ENCODE measurements around the gene SRGAP1. TPM values are rescaled to one million over a fixed set of nuclear protein-coding genes. Genes with fewer than 3 reads are reported as not detected.

The SRGAP1 gene
- total RNA-seq, 1 donor, result 18.1 TPM

DNA sequence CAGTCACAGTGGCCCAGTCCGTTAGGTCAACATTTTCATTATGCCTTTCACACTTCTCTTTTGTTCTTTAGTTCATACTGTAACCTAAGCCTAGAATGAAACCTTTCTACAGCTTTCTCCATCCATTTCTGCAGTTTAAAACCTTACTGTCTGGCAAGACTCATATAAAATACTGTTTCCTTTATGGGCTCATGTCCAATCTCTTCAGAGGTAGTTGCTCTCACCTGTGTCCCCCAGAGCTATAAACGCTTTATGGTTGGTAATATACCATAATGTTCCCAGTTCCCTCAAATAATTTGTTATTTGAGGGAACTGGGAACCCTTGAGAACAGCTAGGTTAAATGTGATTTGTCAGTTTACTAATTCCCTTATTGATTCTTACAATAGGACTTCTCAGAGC, 83.0 kb downstream of the SRGAP1 start:
- no peak for DNase-seq (ENCODE audit: low read depth)
- TF ChIP-seq, protein P1, sequence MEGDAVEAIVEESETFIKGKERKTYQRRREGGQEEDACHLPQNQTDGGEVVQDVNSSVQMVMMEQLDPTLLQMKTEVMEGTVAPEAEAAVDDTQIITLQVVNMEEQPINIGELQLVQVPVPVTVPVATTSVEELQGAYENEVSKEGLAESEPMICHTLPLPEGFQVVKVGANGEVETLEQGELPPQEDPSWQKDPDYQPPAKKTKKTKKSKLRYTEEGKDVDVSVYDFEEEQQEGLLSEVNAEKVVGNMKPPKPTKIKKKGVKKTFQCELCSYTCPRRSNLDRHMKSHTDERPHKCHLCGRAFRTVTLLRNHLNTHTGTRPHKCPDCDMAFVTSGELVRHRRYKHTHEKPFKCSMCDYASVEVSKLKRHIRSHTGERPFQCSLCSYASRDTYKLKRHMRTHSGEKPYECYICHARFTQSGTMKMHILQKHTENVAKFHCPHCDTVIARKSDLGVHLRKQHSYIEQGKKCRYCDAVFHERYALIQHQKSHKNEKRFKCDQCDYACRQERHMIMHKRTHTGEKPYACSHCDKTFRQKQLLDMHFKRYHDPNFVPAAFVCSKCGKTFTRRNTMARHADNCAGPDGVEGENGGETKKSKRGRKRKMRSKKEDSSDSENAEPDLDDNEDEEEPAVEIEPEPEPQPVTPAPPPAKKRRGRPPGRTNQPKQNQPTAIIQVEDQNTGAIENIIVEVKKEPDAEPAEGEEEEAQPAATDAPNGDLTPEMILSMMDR (IDR thresholded peaks at IDR 0.05; ENCODE audit: insufficient read depth, low read depth, low read length), result no peak
- H3K4me3 ChIP-seq (ENCODE audit: low read depth, low read length), result no peak overlapping the region

DNA sequence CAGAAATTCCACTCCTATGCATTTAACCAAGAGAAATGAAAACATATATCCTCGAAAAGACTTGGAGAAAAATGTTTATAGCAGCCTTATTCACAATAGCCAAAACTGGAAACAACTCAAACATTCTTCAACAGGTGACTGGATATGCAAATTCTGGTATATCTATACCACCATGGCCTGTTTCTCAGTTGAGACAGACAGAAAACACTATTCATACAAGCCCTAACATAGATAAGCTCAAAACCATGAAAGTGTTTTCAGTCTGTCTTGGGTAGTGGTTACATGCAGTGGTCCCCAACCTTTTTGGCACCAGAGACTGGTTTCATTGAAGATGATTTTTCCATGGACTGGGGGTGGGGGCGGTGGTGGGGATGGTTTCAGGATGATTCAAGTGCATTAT, 83.8 kb downstream of the SRGAP1 start:
- DNase-seq (ENCODE audit: low read depth), result no peak
- no peak overlapping the region for H3K4me3 ChIP-seq (ENCODE audit: low read depth, low read length)
- TF ChIP-seq, protein P1 (IDR thresholded peaks at IDR 0.05; ENCODE audit: insufficient read depth, low read depth, low read length), result no peak

DNA sequence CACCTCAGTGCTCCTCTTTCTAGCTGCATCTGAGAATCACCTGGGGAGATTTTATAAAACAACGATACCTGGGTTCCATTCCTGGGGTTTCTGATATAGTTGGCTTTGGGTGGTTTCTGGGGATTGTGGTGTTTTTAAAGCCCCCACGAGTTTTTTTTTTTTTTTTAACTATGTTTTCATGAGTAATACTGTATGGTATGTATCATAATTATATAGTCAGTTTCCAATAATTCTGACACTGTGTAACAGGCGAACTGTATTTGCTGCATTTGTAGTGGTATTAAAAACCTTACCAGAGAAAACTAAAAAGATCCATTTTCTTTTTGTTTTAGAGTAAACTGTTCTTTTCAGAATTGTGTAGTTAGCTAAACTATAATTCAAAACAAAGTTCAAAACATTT, 84.9 kb downstream of the SRGAP1 start:
- DNase-seq (ENCODE audit: low read depth), result no peak
- TF ChIP-seq, protein P1 (IDR thresholded peaks at IDR 0.05; ENCODE audit: insufficient read depth, low read depth, low read length), result no peak
- H3K4me3 ChIP-seq (ENCODE audit: low read depth, low read length), result no peak overlapping the region

DNA sequence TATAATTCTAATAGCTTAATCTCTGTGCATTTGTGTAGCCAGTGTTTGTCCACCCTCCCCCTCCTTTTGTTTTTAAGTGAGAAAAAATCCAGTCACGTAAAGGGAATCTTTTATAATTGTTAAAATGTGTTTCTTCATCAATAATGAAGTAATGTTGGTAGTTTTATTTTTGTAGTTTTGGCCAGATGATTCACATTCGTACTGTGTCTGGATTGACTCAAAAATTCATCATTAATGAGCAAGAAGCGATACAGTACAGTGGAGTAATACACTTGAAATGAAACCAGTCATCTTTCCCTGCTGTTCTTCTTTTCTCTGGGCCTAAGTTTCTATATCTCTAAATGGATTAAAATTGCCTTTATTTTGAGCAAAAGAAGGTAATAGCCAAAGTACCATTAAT, 86.5 kb downstream of the SRGAP1 start:
- DNase-seq (ENCODE audit: low read depth), result peak; percentile 79
- no peak overlapping the region for H3K4me3 ChIP-seq (ENCODE audit: low read depth, low read length)

DNA sequence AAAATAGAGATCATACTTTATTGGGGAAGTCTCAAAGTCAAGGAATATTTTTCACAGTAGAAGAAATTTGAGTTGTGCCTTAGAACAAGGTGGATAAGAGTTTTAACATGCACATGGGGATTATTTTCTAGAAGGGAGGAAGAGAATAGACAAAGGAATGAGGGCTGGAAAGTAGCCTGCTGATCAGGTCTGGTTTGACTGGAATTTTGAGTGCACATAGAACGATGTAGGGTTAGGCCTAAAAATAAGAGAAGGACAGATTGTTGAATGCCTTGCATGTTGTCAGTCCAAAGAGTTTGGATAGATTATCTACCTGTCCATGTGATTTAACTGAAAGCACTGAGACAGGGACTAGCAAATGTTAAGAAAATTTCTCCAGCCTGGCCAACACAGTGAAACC, 87.2 kb downstream of the SRGAP1 start:
- DNase-seq (ENCODE audit: low read depth), result no peak
- H3K4me3 ChIP-seq (ENCODE audit: low read depth, low read length), result no peak overlapping the region
- TF ChIP-seq, protein P1 (IDR thresholded peaks at IDR 0.05; ENCODE audit: insufficient read depth, low read depth, low read length), result no peak

More for the DNA sequence above, 86.5 kb downstream of the SRGAP1 start:
- TF ChIP-seq, protein P1 (IDR thresholded peaks at IDR 0.05; ENCODE audit: insufficient read depth, low read depth, low read length), result no peak

DNA sequence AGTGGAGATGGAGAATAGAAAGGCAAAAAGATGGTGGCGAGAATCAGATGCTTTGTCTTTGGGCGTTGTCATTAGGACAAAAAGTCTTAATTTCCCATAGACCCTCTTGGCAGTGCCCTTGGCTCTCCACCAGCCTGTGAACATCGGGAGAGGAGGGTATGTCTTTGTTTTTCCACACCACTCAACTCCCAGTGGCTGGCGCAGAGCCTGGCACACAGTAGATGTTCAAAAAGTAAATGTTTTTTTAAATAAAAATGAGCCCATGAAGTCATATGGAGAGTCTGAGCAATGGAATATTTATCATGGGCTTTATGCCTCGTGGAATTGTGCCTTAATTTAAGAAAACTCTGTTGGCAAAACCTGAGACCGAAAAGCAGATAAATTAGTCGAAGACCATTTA, 90.4 kb downstream of the SRGAP1 start:
- TF ChIP-seq, protein P1 (IDR thresholded peaks at IDR 0.05; ENCODE audit: insufficient read depth, low read depth, low read length), result no peak
- DNase-seq (ENCODE audit: low read depth), result no peak
- H3K4me3 ChIP-seq (ENCODE audit: low read depth, low read length), result no peak overlapping the region

DNA sequence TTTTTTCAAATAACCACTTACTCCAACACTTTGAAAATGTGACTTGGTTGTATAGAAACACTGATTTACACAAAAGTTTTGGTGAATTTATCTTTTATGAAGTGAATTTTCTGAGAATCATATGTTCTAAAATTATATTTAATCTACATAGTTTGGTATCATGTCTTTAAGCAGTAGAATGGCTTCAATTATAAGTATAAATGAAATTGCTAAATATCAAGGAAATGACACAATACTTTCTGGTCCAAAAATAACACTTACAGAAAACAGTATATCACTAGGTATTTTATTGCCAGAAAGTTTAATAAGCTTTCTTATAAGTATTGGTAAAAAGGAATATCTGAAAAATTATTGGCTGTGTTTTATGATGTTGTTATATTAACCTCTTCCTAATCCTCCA, 90.9 kb downstream of the SRGAP1 start:
- no peak for DNase-seq (ENCODE audit: low read depth)
- H3K4me3 ChIP-seq (ENCODE audit: low read depth, low read length), result no peak overlapping the region
- TF ChIP-seq, protein P1 (IDR thresholded peaks at IDR 0.05; ENCODE audit: insufficient read depth, low read depth, low read length), result no peak

Data from fibroblast of villous mesenchyme (primary cell).